PC-9 (cell line): Measurements from ENCODE around the gene ATP5MK. TPM values are rescaled to one million over a fixed set of nuclear protein-coding genes. Genes with fewer than 3 reads are reported as not detected.

Source experiments
- BruUV-seq: library from RNA; stranded (reverse); fragments of 400-500 nt; replicated peaks from 2 replicates; lab custom pipeline; 2021; lab: Mats Ljungman, UMichigan
- CTCF ChIA-PET: fragments of 300-600 bp; sonication (Branson Sonifier 250); formaldehyde crosslinking; loops from one replicate; lab custom pipeline; 2022; ENCODE audit warnings: antibody characterized with exemption; lab: Charles Lee
- POLR2A ChIA-PET: fragments of 300-600 bp; sonication (Branson Sonifier 250); formaldehyde crosslinking; loops from one replicate; lab custom pipeline; 2022; ENCODE audit warnings: antibody characterized with exemption; ENCODE audit not compliant: unreplicated experiment; lab: Charles Lee
- DNase-seq, 2 experiments: peaks; one replicate each; pipeline versions ENCODE4 v3.0.0 to v3.0.0-alpha.2; 2015 to 2022; ENCODE audit warnings: mixed read lengths in 1 of 2
- H2AFZ ChIP-seq: fragments of 200-600 bp; sonication (generic); 2 replicates; pipeline ENCODE4 v1.8.1; 2017; ENCODE audit warnings: antibody characterized with exemption
- H3F3A ChIP-seq: fragments of 200-600 bp; sonication (generic); 2 replicates; pipeline ENCODE4 v1.8.1; 2017; ENCODE audit warnings: antibody characterized with exemption, mild to moderate bottlenecking, low read depth; ENCODE audit not compliant: insufficient read depth
- H3K27ac ChIP-seq: fragments of 200-600 bp; sonication (generic); 2 replicates; pipeline ENCODE4 v1.6.1; 2016; ENCODE audit warnings: mixed run types
- H3K27me3 ChIP-seq: fragments of 200-600 bp; sonication (generic); 2 replicates; pipeline ENCODE4 v1.6.1; 2016; ENCODE audit warnings: low read depth, mixed run types; ENCODE audit not compliant: insufficient read depth
- H3K36me3 ChIP-seq: fragments of 200-600 bp; sonication (generic); 2 replicates; pipeline ENCODE4 v1.6.1; 2016; ENCODE audit warnings: low read depth, mixed run types
- H3K4me1 ChIP-seq: fragments of 200-600 bp; sonication (generic); replicated peaks from 2 replicates; pipeline ENCODE4 v1.6.1; 2016; ENCODE audit warnings: mixed run types; ENCODE audit not compliant: insufficient read depth
- H3K4me2 ChIP-seq: fragments of 200-600 bp; sonication (generic); 2 replicates; pipeline ENCODE4 v1.6.1; 2017; ENCODE audit warnings: mixed run types
- H3K4me3 ChIP-seq: fragments of 200-600 bp; sonication (generic); 2 replicates; pipeline ENCODE4 v1.6.1; 2016; ENCODE audit warnings: mixed run types
- H3K79me2 ChIP-seq: fragments of 200-600 bp; sonication (generic); 2 replicates; pipeline ENCODE4 v1.6.1; 2017; ENCODE audit warnings: low read depth, mixed run types
- H3K9me2 ChIP-seq: fragments of 200-600 bp; sonication (generic); 2 replicates; pipeline ENCODE4 v1.8.1; 2017; ENCODE audit warnings: mild to moderate bottlenecking; ENCODE audit not compliant: insufficient read depth
- H3K9me3 ChIP-seq: fragments of 200-600 bp; sonication (generic); 2 replicates; pipeline ENCODE4 v1.8.1; 2016; ENCODE audit warnings: low read depth; ENCODE audit not compliant: insufficient read depth
- H4K20me1 ChIP-seq: fragments of 200-600 bp; sonication (generic); 2 replicates; pipeline ENCODE4 v1.8.1; 2017; ENCODE audit not compliant: insufficient read depth
- EZH2 ChIP-seq: fragments of 200-600 bp; sonication (generic); IDR thresholded peaks from 2 replicates; pipeline ENCODE4 v1.8.0; 2017; ENCODE audit warnings: antibody characterized with exemption, low read depth
- intact Hi-C: fragments of 100-400 bp; cut with micrococcal nuclease; formaldehyde crosslinking; loops from one replicate; pipeline ENCODE4 v1.10.0; 2022; ENCODE audit not compliant: unreplicated experiment
- total RNA-seq: library from RNA; stranded (reverse); gene quantifications from 2 replicates; pipeline ENCODE4 v1.2.3, GENCODE V29; 2021
- TF ChIP-seq, protein P1 (sequence below): fragments of 200-600 bp; sonication (generic); conservative IDR thresholded peaks from 2 replicates; pipeline ENCODE4 v1.6.1; 2017; ENCODE audit warnings: mixed run types, antibody characterized with exemption, mild to moderate bottlenecking, moderate library complexity

The ATP5MK gene
- total RNA-seq, 1 experiment from 2014 or later: 230 TPM

DNA sequence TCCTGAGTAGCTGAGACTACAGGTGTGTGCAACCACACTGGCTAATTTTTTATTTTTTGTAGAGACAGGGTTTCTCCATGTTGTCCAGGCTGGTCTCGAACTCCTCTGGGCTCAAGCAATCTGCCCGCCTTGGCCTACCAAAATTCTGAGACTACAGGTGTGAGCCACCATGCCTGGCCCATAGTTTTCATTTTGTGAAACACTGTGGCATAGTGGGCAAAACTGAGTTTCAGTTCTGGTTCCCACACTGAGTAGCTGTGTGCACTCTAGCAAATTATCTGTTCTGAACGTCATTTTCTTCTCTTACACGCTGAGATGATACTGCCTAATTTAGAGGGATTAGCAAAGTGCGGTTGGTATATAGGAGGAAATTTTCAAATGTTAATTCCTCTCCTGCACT lies 13.5 kb downstream of the ATP5MK start:
- H2AFZ ChIP-seq: no peak overlapping the region
- no peaks in the 10 kb centered on the region for H3K79me2 ChIP-seq
- no peaks in the 10 kb centered on the region for H4K20me1 ChIP-seq
- H3K4me3 ChIP-seq: no peak overlapping the region
- TF ChIP-seq, protein P1, sequence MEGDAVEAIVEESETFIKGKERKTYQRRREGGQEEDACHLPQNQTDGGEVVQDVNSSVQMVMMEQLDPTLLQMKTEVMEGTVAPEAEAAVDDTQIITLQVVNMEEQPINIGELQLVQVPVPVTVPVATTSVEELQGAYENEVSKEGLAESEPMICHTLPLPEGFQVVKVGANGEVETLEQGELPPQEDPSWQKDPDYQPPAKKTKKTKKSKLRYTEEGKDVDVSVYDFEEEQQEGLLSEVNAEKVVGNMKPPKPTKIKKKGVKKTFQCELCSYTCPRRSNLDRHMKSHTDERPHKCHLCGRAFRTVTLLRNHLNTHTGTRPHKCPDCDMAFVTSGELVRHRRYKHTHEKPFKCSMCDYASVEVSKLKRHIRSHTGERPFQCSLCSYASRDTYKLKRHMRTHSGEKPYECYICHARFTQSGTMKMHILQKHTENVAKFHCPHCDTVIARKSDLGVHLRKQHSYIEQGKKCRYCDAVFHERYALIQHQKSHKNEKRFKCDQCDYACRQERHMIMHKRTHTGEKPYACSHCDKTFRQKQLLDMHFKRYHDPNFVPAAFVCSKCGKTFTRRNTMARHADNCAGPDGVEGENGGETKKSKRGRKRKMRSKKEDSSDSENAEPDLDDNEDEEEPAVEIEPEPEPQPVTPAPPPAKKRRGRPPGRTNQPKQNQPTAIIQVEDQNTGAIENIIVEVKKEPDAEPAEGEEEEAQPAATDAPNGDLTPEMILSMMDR: no peak
- no peak for TF ChIP-seq EZH2
- intact Hi-C loops: no loop called here
- no peak overlapping the region for H3K27ac ChIP-seq
- no peak overlapping the region for H3K4me2 ChIP-seq
- ChIA-PET POLR2A (interaction anchor here (0.7 kb wide), 1 partner anchor 9 kb away, joined by 7 read pairs; no protein-coding TSS in a partner anchor), CTCF (no interaction called here)
- DNase-seq: no peak
- no peaks in the 10 kb centered on the region for H3K36me3 ChIP-seq
- no peaks in the 10 kb centered on the region; the same call in 1 of the 2 replicates for H3F3A ChIP-seq
- no TSS peak for BruUV-seq
- H3K9me3 ChIP-seq: no peaks in the 10 kb centered on the region
- H3K4me1 ChIP-seq: no peaks in the 10 kb centered on the region
- H3K9me2 ChIP-seq: no peaks in the 10 kb centered on the region
- H3K27me3 ChIP-seq: no peaks in the 10 kb centered on the region

DNA sequence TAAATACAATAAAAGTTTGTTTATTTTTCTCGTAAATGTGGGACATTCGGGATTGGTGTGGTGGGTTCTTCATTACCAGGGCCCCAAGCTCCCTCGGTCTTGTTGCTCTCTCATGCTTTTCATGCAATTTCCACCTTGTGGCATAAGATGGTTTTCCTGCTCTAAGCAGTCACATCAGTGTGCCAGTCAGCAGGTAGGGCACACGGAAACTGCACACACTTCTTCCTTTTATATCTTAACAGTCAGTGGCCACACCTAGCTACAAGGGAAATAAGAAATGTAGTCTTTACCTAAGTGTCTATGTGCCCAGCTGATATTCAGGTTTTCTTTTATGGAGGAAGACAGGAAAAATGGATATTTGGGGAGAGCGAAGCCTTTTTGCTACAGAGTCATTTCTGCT lies 22.0 kb downstream of the ATP5MK start:
- H3K9me3 ChIP-seq: no peaks in the 10 kb centered on the region
- DNase-seq: no peak
- no peaks in the 10 kb centered on the region for H3F3A ChIP-seq
- ChIA-PET CTCF (no interaction called here), POLR2A (no interaction called here)
- no TSS peak for BruUV-seq
- no peaks in the 10 kb centered on the region for H3K36me3 ChIP-seq
- no peak overlapping the region for H3K27ac ChIP-seq
- intact Hi-C loops: no loop called here
- no peaks in the 10 kb centered on the region for H3K27me3 ChIP-seq
- H2AFZ ChIP-seq: no peak overlapping the region
- H3K9me2 ChIP-seq: no peaks in the 10 kb centered on the region
- no peak overlapping the region for H3K4me2 ChIP-seq
- TF ChIP-seq, protein P1: no peak
- no peak for TF ChIP-seq EZH2
- H3K4me1 ChIP-seq: 0 out of 2 replicates have a peak, but pooled peaks cover 6% of the 10 kb centered on the region
- no peaks in the 10 kb centered on the region for H4K20me1 ChIP-seq
- peaks cover 21% of the 10 kb centered on the region; the same call in 1 of the 2 replicates for H3K79me2 ChIP-seq
- H3K4me3 ChIP-seq: no peak overlapping the region

DNA sequence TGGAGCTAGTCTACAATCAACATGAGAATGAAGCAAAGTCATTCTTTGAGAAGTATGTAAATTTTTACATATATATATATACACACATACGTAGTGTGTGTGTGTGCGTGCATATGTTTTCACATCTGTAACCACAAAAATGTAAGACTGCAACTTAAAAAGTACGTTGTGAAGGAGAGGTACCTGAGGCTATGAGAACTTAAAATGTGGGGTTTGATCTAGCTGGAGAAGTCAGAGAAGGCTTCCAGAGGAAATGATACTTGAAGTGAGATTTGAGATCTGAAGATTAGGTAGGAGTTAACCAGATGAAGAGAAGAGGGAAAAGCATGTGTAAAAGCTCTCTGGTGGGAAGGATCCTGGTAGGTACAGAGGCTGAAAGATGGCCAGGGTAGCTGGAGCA lies 22.7 kb downstream of the ATP5MK start:
- Histone ChIP-seq H3K4me3 (no peak overlapping the region), H3K36me3 (no peaks in the 10 kb centered on the region), H3K9me2 (no peaks in the 10 kb centered on the region), H2AFZ (no peak overlapping the region), H3K4me2 (no peak overlapping the region), H3K9me3 (no peaks in the 10 kb centered on the region), H4K20me1 (no peaks in the 10 kb centered on the region), H3K27ac (no peak overlapping the region), H3K4me1 (0 out of 2 replicates have a peak, but pooled peaks cover 7% of the 10 kb centered on the region), H3F3A (peaks cover 3% of the 10 kb centered on the region; the same call in 1 of the 2 replicates), H3K27me3 (no peaks in the 10 kb centered on the region), H3K79me2 (peaks cover 23% of the 10 kb centered on the region; the same call in 1 of the 2 replicates)
- BruUV-seq: no TSS peak
- POLR2A ChIA-PET: interaction anchor here (0.6 kb wide), 1 partner anchor 436 kb away, joined by 3 read pairs; no protein-coding TSS in a partner anchor
- no peak for DNase-seq
- CTCF ChIA-PET: interaction anchor here (0.6 kb wide), 1 partner anchor 340 kb away, joined by 3 read pairs; no protein-coding TSS in a partner anchor
- intact Hi-C loops: no loop called here
- TF ChIP-seq, protein P1: no peak
- no peak for TF ChIP-seq EZH2
